ENCODE data around the gene RPL21. TPM values are rescaled to one million over a fixed set of nuclear protein-coding genes. Genes with fewer than 3 reads are reported as not detected.
A peak's percentile ranks its signal among the peaks of the same experiment; 100 is the strongest.

The RPL21 gene
- total RNA-seq (2022) (1,158 and 1,201 TPM in 2 replicates), Bru-seq, nascent RNA (percentile 100 among the genes with signal in this experiment), BruChase-seq, experiment 1, labeled RNA remaining after a 2-hour chase (percentile 99 among the genes with signal in this experiment), BruChase-seq, experiment 2, labeled RNA remaining after a 6-hour chase (percentile 99 among the genes with signal in this experiment)
- long read RNA-seq, transcript RPL21-202 (6 exons, 815 nt): major isoform, 42 of 88 reads
- long read RNA-seq, transcript RPL21-204 (6 exons, 641 nt): minor isoform, 7 of 88 reads
- long read RNA-seq, transcript RPL21-203 (6 exons, 806 nt): minor isoform, 9 of 88 reads
- long read RNA-seq, transcript RPL21-201 (6 exons, 616 nt): minor isoform, 19 of 88 reads
- long read RNA-seq, partial matches to known transcripts: 4 of 88 reads
- long read RNA-seq, other reads (novel, unspliced or antisense): 5 of 88 reads

DNA sequence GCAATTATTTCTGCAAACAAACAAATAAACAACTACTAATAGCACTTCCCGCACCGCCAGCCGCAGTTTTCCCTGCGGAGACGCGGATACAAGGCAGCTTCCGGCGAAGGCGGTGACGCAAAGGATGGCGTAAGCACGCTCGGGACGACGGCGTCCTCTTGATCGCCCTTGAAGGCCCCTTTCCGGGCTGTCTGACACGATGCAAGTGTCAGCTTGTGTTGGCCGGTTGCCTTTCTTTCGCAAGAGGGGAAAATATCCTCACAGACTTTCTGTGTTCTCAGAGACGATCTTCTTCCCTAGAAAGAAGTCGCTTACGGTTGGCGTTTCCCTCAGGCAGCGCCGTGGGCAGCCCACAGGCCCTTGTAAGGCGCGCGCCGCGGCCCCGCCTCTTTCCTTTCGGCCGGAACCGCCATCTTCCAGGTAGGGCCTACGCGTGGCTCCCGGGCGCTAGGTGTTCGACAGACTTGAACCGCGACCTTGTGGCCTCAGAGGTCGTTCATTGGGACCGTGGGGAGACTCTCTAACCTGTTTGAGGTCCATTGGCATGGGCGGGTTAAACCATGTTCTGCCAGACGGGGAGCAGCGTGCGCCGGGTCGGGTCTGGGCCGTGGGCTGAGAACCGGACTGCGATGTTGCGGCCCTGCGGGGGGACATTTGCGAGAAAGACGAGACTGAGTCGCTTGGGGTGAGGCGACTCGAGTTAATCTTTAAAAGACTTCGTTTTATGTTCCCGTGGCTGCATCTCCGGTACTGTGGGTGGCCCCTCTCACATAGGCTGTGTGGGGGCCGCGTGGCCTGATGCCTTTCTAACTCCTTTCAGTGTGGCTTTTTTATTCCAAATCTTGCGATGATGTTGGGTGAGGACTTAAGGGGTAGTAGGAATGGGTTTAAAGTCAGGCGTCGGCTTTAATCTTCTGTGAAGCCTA is at the start of gene RPL21:
TSS of gene RPL21 (plus strand) at position 393 of the 926 bp plus-strand sequence. CDS start 2,219 bp downstream, outside the sequence.
- H3K4me3 ChIP-seq (ENCODE audit: low read depth, low read length): peak within 1 kb of the TSS; percentile 90
- BruUV-seq (replicated peaks): TSS peak; percentile 55
- no peaks in the 10 kb centered on the region for H3K27me3 ChIP-seq (replicated peaks; ENCODE audit: control insufficient read depth, insufficient read depth, low read length)
- peak; percentile 93 to 96 for DNase-seq
- Mint-ChIP-seq H3K27ac (ENCODE audit: unreplicated experiment) (peak within 1 kb of the TSS; percentile 99), H3K9me3 (ENCODE audit: unreplicated experiment) (no peaks in the 10 kb centered on the region), H3K27me3 (ENCODE audit: insufficient read depth, unreplicated experiment) (no peaks in the 10 kb centered on the region), H3K4me1 (ENCODE audit: low read depth, unreplicated experiment) (peaks cover 12% of the 10 kb centered on the region), H3K4me3 (ENCODE audit: unreplicated experiment) (peak within 1 kb of the TSS; percentile 86), H3K36me3 (ENCODE audit: insufficient read depth, unreplicated experiment) (peaks cover 57% of the 10 kb centered on the region)
- intact Hi-C loops (cut with micrococcal nuclease; ENCODE audit: unreplicated experiment): loop anchor here (2.0 to 5.0 kb wide), 3 partner anchors 19 to 295 kb away; partner anchors contain the start of genes RASL11A and USP12
- peaks cover 16% of the 10 kb centered on the region; the same call in 1 of the 2 replicates for H3K4me1 ChIP-seq
- H3K36me3 ChIP-seq (ENCODE audit: control insufficient read depth, insufficient read depth, low read length): 0 out of 2 replicates have a peak, but pooled peaks cover 3% of the 10 kb centered on the region
- CTCF ChIA-PET: no interaction called here
- TF ChIP-seq, protein P1, sequence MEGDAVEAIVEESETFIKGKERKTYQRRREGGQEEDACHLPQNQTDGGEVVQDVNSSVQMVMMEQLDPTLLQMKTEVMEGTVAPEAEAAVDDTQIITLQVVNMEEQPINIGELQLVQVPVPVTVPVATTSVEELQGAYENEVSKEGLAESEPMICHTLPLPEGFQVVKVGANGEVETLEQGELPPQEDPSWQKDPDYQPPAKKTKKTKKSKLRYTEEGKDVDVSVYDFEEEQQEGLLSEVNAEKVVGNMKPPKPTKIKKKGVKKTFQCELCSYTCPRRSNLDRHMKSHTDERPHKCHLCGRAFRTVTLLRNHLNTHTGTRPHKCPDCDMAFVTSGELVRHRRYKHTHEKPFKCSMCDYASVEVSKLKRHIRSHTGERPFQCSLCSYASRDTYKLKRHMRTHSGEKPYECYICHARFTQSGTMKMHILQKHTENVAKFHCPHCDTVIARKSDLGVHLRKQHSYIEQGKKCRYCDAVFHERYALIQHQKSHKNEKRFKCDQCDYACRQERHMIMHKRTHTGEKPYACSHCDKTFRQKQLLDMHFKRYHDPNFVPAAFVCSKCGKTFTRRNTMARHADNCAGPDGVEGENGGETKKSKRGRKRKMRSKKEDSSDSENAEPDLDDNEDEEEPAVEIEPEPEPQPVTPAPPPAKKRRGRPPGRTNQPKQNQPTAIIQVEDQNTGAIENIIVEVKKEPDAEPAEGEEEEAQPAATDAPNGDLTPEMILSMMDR (IDR thresholded peaks at IDR 0.05; ENCODE audit: insufficient read depth in 1 of 2, low read depth in 1 of 2, low read length in 1 of 2, severe bottlenecking in 1 of 2, unreplicated experiment in 1 of 2): no peak
- no peaks in the 10 kb centered on the region for H3K9me3 ChIP-seq
- POLR2A ChIA-PET: interaction anchor here (0.6 to 1.1 kb wide), 4 partner anchors 19 to 546 kb away, joined by 3 to 9 read pairs (median 5); partner anchors contain the start of gene RASL11A

DNA sequence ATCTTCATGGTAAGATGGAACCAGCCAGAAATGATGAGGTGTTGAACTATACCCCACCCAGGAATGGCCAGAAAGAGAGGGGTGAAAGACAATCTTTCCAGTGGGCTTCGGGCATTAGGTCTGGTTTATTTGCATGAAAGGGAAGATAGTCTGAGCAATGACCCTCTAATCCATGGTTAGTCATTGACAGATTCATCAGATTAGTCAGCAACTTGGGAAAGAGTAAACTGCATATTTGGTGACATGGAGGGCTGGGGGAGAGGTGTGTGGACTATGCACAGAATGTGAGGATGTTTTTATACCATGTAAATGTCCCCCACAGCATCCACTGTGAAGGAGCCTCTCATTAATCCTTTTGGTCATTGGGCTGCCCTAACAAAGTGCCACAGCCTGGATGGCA is 49.7 kb upstream of the RPL21 start:
- Histone ChIP-seq H3K4me3 (ENCODE audit: low read depth, low read length) (no peak overlapping the region), H3K36me3 (ENCODE audit: control insufficient read depth, insufficient read depth, low read length) (no peaks in the 10 kb centered on the region), H3K4me1 (peaks cover 5% of the 10 kb centered on the region), H3K27me3 (replicated peaks; ENCODE audit: control insufficient read depth, insufficient read depth, low read length) (no peaks in the 10 kb centered on the region), H3K9me3 (0 out of 2 replicates have a peak, but pooled peaks cover 3% of the 10 kb centered on the region)
- Mint-ChIP-seq H3K27me3 (ENCODE audit: insufficient read depth, unreplicated experiment) (no peaks in the 10 kb centered on the region), H3K4me1 (ENCODE audit: low read depth, unreplicated experiment) (peaks cover 9% of the 10 kb centered on the region), H3K9me3 (ENCODE audit: unreplicated experiment) (no peaks in the 10 kb centered on the region), H3K27ac (ENCODE audit: unreplicated experiment) (no peak overlapping the region), H3K36me3 (ENCODE audit: insufficient read depth, unreplicated experiment) (no peaks in the 10 kb centered on the region), H3K4me3 (ENCODE audit: unreplicated experiment) (no peak overlapping the region)
- POLR2A ChIA-PET: no interaction called here
- DNase-seq: no peak
- intact Hi-C loops (cut with micrococcal nuclease; ENCODE audit: unreplicated experiment): loop anchor here (10.0 kb wide), 1 partner anchor 153 kb away; no protein-coding TSS in a partner anchor
- CTCF ChIA-PET: no interaction called here
- TF ChIP-seq, protein P1 (IDR thresholded peaks at IDR 0.05; ENCODE audit: insufficient read depth in 1 of 2, low read depth in 1 of 2, low read length in 1 of 2, severe bottlenecking in 1 of 2, unreplicated experiment in 1 of 2): no peak
- BruUV-seq (replicated peaks): no TSS peak

DNA sequence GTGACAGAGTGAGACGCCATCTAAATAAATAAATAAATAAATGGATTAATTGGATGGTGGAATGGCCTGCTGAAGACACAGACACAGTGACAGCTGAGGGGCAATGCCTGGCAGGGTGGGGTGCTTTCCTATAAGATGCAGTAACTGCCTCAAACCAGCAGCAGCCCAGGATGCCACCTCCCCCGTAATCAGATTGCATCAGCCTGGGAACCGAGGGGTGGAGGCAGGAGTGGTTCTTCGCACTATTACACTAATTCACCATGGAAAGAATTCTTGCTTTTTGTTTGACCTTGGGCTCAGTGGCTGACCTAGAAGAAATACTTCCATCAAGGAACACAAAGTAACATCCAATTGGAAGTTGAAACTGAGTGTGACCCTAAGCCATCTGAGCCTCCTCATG is 48.2 kb upstream of the RPL21 start:
- Histone ChIP-seq H3K4me3 (ENCODE audit: low read depth, low read length) (no peak overlapping the region), H3K4me1 (peaks cover 5% of the 10 kb centered on the region), H3K27me3 (replicated peaks; ENCODE audit: control insufficient read depth, insufficient read depth, low read length) (no peaks in the 10 kb centered on the region), H3K9me3 (0 out of 2 replicates have a peak, but pooled peaks cover 3% of the 10 kb centered on the region), H3K36me3 (ENCODE audit: control insufficient read depth, insufficient read depth, low read length) (no peaks in the 10 kb centered on the region)
- Mint-ChIP-seq H3K36me3 (ENCODE audit: insufficient read depth, unreplicated experiment) (no peaks in the 10 kb centered on the region), H3K9me3 (ENCODE audit: unreplicated experiment) (no peaks in the 10 kb centered on the region), H3K27me3 (ENCODE audit: insufficient read depth, unreplicated experiment) (peaks cover 4% of the 10 kb centered on the region), H3K4me3 (ENCODE audit: unreplicated experiment) (no peak overlapping the region), H3K4me1 (ENCODE audit: low read depth, unreplicated experiment) (peaks cover 9% of the 10 kb centered on the region), H3K27ac (ENCODE audit: unreplicated experiment) (no peak overlapping the region)
- ChIA-PET POLR2A (no interaction called here), CTCF (interaction anchor here (1.5 kb wide), 2 partner anchors 218 to 256 kb away, joined by 4 to 13 read pairs; no protein-coding TSS in a partner anchor)
- TF ChIP-seq, protein P1 (IDR thresholded peaks at IDR 0.05; ENCODE audit: insufficient read depth in 1 of 2, low read depth in 1 of 2, low read length in 1 of 2, severe bottlenecking in 1 of 2, unreplicated experiment in 1 of 2): no peak
- DNase-seq: no peak
- BruUV-seq (replicated peaks): no TSS peak
- intact Hi-C loops (cut with micrococcal nuclease; ENCODE audit: unreplicated experiment): loop anchor here (10.0 kb wide), 1 partner anchor 152 kb away; no protein-coding TSS in a partner anchor
